A673 (cell line): Measurements from ENCODE around the gene PALD1.

Experiments
- CTCF ChIP-seq: fragments of 300-800, 200-600 bp; sonication (generic); conservative IDR thresholded peaks from 2 replicates; pipeline ENCODE4 v1.5.1; 2017; ENCODE audit warnings: low read depth, mild to moderate bottlenecking, antibody characterized with exemption, low read length, moderate library complexity, mixed read lengths
- EZH2 ChIP-seq: fragments of 200-600 bp; sonication (generic); IDR thresholded peaks from 2 replicates; pipeline ENCODE4 v1.6.1; 2017; ENCODE audit warnings: borderline replicate concordance, low read depth, mild to moderate bottlenecking, mixed read lengths, antibody characterized with exemption, low read length; ENCODE audit not compliant: poor library complexity, severe bottlenecking

- no peak for TF ChIP-seq CTCF
- no peak for TF ChIP-seq EZH2
Measured at GRCh38 chr10:70600512-70601395, 122.2 kb downstream of the PALD1 start.
